HG03139 (cell line): Measurements from ENCODE around the gene ANK2.

Experiments used
- ATAC-seq: cut with Tn5 transposase; IDR thresholded peaks from one replicate; pipeline ENCODE4 v1.9.1; 2021; ENCODE audit not compliant: unreplicated experiment

ANK2 gene

GRCh38 chr4:113273721-113274220 lies 224.3 kb downstream of the ANK2 start:
- ATAC-seq = no peak

GRCh38 chr4:113276464-113277170 lies 227.2 kb downstream of the ANK2 start:
- no peak for ATAC-seq

- ATAC-seq = peak; percentile 97
Measured at GRCh38 chr4:113278324-113278934, 229.0 kb downstream of the ANK2 start.

GRCh38 chr4:113285501-113285900 lies 236.0 kb downstream of the ANK2 start:
- no peak for ATAC-seq

GRCh38 chr4:113288257-113288656 lies 238.8 kb downstream of the ANK2 start:
- no peak for ATAC-seq

GRCh38 chr4:113288696-113289095 lies 239.2 kb downstream of the ANK2 start:
- ATAC-seq = no peak

- no peak for ATAC-seq
Measured at GRCh38 chr4:113289766-113290165, 240.3 kb downstream of the ANK2 start.

GRCh38 chr4:113290666-113291065 lies 241.2 kb downstream of the ANK2 start:
- ATAC-seq = no peak

- no peak for ATAC-seq
Measured at GRCh38 chr4:113292371-113293042, 243.1 kb downstream of the ANK2 start.

GRCh38 chr4:113293043-113293560 lies 243.6 kb downstream of the ANK2 start:
- ATAC-seq = no peak

- ATAC-seq = no peak
Measured at GRCh38 chr4:113293674-113294073, 244.2 kb downstream of the ANK2 start.

GRCh38 chr4:113294908-113295307 lies 245.5 kb downstream of the ANK2 start:
- ATAC-seq = no peak

GRCh38 chr4:113300471-113300928 lies 251.0 kb downstream of the ANK2 start:
- ATAC-seq = no peak

- ATAC-seq = no peak
Measured at GRCh38 chr4:113302051-113302450, 252.6 kb downstream of the ANK2 start.

GRCh38 chr4:113303315-113303714 lies 253.9 kb downstream of the ANK2 start:
- ATAC-seq = no peak

GRCh38 chr4:113311047-113311446 lies 261.6 kb downstream of the ANK2 start:
- ATAC-seq = no peak

- no peak for ATAC-seq
Measured at GRCh38 chr4:113312529-113312928, 263.1 kb downstream of the ANK2 start.

- no peak for ATAC-seq
Measured at GRCh38 chr4:113314426-113314825, 265.0 kb downstream of the ANK2 start.

GRCh38 chr4:113316879-113317278 lies 267.4 kb downstream of the ANK2 start:
- peak; percentile 97 for ATAC-seq

- no peak for ATAC-seq
Measured at GRCh38 chr4:113317523-113317922, 268.1 kb downstream of the ANK2 start.

GRCh38 chr4:113322736-113323135 lies 273.3 kb downstream of the ANK2 start:
- ATAC-seq = no peak
